ENCODE results near the gene SLC15A1. TPM values are rescaled to one million over a fixed set of nuclear protein-coding genes. Genes with fewer than 3 reads are reported as not detected.

Gene SLC15A1
- polyA plus RNA-seq, 1 donor (not counting 4 experiments of a cell fraction or from before 2014, with no cell fraction given): 0.10 TPM

DNA sequence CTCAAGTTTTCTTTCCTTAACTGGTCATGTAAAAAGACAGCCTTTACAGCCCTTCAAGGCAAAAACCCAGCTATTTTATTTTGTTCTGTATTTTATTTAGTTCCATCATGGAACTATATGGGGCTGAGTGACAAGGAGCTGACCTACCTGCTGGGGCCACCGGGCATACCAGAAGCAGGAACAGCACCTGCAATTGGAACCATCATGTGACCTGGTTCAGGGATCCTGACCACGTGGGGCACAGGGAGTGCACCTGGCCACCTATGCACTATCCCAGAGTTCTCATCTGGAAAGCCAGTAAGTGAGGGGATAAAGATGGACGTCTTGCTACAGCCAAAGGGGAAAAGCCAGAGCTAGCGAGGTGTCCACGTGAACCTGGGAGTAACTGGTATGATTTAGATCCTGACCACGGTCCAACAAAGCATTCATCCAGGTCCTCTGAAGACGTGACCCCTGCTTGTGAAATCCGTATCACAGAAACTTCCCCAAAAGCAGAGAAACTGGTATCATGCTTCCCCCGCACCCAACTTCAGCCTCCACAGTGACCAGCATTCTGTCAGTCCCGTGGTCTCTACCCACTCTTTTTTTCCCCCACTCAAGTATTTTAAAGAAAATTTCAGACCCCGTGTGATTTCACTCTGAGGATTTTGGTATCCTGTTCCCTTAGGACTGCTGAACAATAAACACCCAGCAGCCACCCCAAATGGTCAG lies 40.5 kb upstream of the SLC15A1 start:
- Histone ChIP-seq H3K4me1 (ENCODE audit: control insufficient read depth, extremely low read depth, insufficient read depth, low read length) (no peaks in the 10 kb centered on the region), H3K79me2 (ENCODE audit: control insufficient read depth, insufficient read depth, low read length) (no peaks in the 10 kb centered on the region), H2AFZ (ENCODE audit: control insufficient read depth, low read length) (no peak overlapping the region), H3K4me2 (ENCODE audit: control insufficient read depth, extremely low read depth, insufficient read depth, low read depth, low read length) (no peak overlapping the region), H3K9ac (ENCODE audit: control insufficient read depth, extremely low read depth, insufficient read depth, low read length) (no peak overlapping the region), H3K36me3 (ENCODE audit: control insufficient read depth in 2 of 2, extremely low read depth in 1 of 2, insufficient read depth in 2 of 2, low read length in 2 of 2) (peaks cover 22 to 43% of the 10 kb centered on the region in 2 experiments), H3K4me3 (ENCODE audit: control insufficient read depth in 2 of 3, extremely low read depth in 1 of 3, insufficient read depth in 2 of 3, low read depth in 1 of 3, low read length in 3 of 3) (no peak overlapping the region), H3K27me3 (ENCODE audit: control insufficient read depth, extremely low read depth, insufficient read depth, low read length) (no peaks in the 10 kb centered on the region), H3K27ac (ENCODE audit: control insufficient read depth, insufficient read depth, low read length) (no peak overlapping the region), H3K9me3 (ENCODE audit: control insufficient read depth, low read depth, low read length) (no peaks in the 10 kb centered on the region), H4K20me1 (ENCODE audit: control insufficient read depth, extremely low read depth, insufficient read depth, low read length) (no peaks in the 10 kb centered on the region), H3K9me1 (ENCODE audit: control insufficient read depth, extremely low read depth, insufficient read depth, low read length) (no peaks in the 10 kb centered on the region)
- FAIRE-seq (no peak), DNase-seq (ENCODE audit: low read depth, low spot score) (no peak)
- dilution Hi-C loops (cut with MboI; ENCODE audit: extremely low pct_ligation_motif_present, low sequenced_read_pairs): no loop called here
- TF ChIP-seq, protein P1, sequence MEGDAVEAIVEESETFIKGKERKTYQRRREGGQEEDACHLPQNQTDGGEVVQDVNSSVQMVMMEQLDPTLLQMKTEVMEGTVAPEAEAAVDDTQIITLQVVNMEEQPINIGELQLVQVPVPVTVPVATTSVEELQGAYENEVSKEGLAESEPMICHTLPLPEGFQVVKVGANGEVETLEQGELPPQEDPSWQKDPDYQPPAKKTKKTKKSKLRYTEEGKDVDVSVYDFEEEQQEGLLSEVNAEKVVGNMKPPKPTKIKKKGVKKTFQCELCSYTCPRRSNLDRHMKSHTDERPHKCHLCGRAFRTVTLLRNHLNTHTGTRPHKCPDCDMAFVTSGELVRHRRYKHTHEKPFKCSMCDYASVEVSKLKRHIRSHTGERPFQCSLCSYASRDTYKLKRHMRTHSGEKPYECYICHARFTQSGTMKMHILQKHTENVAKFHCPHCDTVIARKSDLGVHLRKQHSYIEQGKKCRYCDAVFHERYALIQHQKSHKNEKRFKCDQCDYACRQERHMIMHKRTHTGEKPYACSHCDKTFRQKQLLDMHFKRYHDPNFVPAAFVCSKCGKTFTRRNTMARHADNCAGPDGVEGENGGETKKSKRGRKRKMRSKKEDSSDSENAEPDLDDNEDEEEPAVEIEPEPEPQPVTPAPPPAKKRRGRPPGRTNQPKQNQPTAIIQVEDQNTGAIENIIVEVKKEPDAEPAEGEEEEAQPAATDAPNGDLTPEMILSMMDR (optimal IDR thresholded peaks at IDR 0.05 in 1 of 3, IDR thresholded peaks at IDR 0.05 in 1 of 3, conservative IDR thresholded peaks at IDR 0.05 in 1 of 3; ENCODE audit: extremely low read depth in 1 of 3, insufficient read depth in 2 of 3, low read length in 3 of 3): no peak
- TF ChIP-seq EZH2 (IDR thresholded peaks at IDR 0.05; ENCODE audit: low read length): no peak

DNA sequence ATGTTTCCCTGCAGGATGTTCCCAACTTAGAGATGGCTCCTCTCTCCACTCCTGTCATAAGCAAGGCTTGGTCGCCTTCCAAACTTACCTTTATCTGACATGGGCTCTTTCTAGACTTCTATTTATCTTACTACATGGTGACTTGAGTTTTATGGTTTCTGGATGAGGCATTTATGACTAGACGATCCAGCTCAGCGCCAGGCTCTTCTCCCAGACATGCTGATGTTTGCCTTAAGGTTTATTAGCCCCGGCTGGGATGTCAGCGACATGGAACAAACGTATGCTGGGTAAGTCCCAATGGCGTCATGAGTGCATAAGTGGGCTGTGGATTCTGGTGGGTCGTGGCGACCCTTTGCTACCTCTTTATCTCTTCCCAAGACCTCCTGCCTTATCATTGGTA lies 39.8 kb upstream of the SLC15A1 start:
- TF ChIP-seq, protein P1 (optimal IDR thresholded peaks at IDR 0.05 in 1 of 3, IDR thresholded peaks at IDR 0.05 in 1 of 3, conservative IDR thresholded peaks at IDR 0.05 in 1 of 3; ENCODE audit: extremely low read depth in 1 of 3, insufficient read depth in 2 of 3, low read length in 3 of 3): no peak
- no peak for TF ChIP-seq EZH2 (IDR thresholded peaks at IDR 0.05; ENCODE audit: low read length)
- H3K27me3 ChIP-seq (ENCODE audit: control insufficient read depth, extremely low read depth, insufficient read depth, low read length): peaks cover 3% of the 10 kb centered on the region
- dilution Hi-C loops (cut with MboI; ENCODE audit: extremely low pct_ligation_motif_present, low sequenced_read_pairs): no loop called here
- no peak overlapping the region for H3K4me2 ChIP-seq (ENCODE audit: control insufficient read depth, extremely low read depth, insufficient read depth, low read depth, low read length)
- no peaks in the 10 kb centered on the region for H4K20me1 ChIP-seq (ENCODE audit: control insufficient read depth, extremely low read depth, insufficient read depth, low read length)
- peaks cover 21 to 36% of the 10 kb centered on the region in 2 experiments for H3K36me3 ChIP-seq (ENCODE audit: control insufficient read depth in 2 of 2, extremely low read depth in 1 of 2, insufficient read depth in 2 of 2, low read length in 2 of 2)
- H3K4me1 ChIP-seq (ENCODE audit: control insufficient read depth, extremely low read depth, insufficient read depth, low read length): no peaks in the 10 kb centered on the region
- no peaks in the 10 kb centered on the region for H3K79me2 ChIP-seq (ENCODE audit: control insufficient read depth, insufficient read depth, low read length)
- DNase-seq (ENCODE audit: low read depth, low spot score) (no peak), FAIRE-seq (no peak)
- H3K4me3 ChIP-seq (ENCODE audit: control insufficient read depth in 2 of 3, extremely low read depth in 1 of 3, insufficient read depth in 2 of 3, low read depth in 1 of 3, low read length in 3 of 3): no peak overlapping the region
- no peaks in the 10 kb centered on the region for H3K9me1 ChIP-seq (ENCODE audit: control insufficient read depth, extremely low read depth, insufficient read depth, low read length)
- H3K9me3 ChIP-seq (ENCODE audit: control insufficient read depth, low read depth, low read length): no peaks in the 10 kb centered on the region
- H2AFZ ChIP-seq (ENCODE audit: control insufficient read depth, low read length): no peak overlapping the region
- no peak overlapping the region for H3K27ac ChIP-seq (ENCODE audit: control insufficient read depth, insufficient read depth, low read length)
- no peak overlapping the region for H3K9ac ChIP-seq (ENCODE audit: control insufficient read depth, extremely low read depth, insufficient read depth, low read length)

Measured in keratinocyte (primary cell).